Upper lobe of left lung (tissue), 6 donors: ENCODE data around the gene FHL3. TPM values are rescaled to one million over a fixed set of nuclear protein-coding genes. Genes with fewer than 3 reads are reported as not detected.

Source experiments
- ATAC-seq, 2 donors: fragments of 200-7000 bp; cut with Tn5 transposase; one replicate each; pipeline ENCODE4 v1.9.1; 2022; ENCODE audit warnings: mild to moderate bottlenecking in 2 of 2, moderate library complexity in 2 of 2; ENCODE audit not compliant: low FRiP score in 2 of 2
- DNase-seq, 2 donors: peaks; one replicate each; pipeline ENCODE4 v3.0.0-alpha.2; 2019 to 2020
- H3K27ac ChIP-seq, 4 donors: fragments of 200-600 bp; sonication (generic); one replicate each; pipeline ENCODE4 v1.5.1; 2016 to 2019
- H3K27me3 ChIP-seq, 4 donors: fragments of 200-600 bp; sonication (generic); one replicate each; pipeline ENCODE4 v1.5.1; 2017 to 2019
- H3K36me3 ChIP-seq, 4 donors: fragments of 200-600 bp; sonication (generic); one replicate each; pipeline ENCODE4 v1.5.1; 2016 to 2019
- H3K4me1 ChIP-seq, 4 donors: fragments of 200-600 bp; sonication (generic); one replicate each; pipeline ENCODE4 v1.5.1; 2018 to 2019
- H3K4me3 ChIP-seq, 4 donors: fragments of 200-600 bp; sonication (generic); one replicate each; pipeline ENCODE4 v1.5.1; 2017 to 2019; ENCODE audit warnings: mild to moderate bottlenecking in 2 of 4, moderate library complexity in 1 of 4
- H3K9me3 ChIP-seq, 4 donors: fragments of 200-600 bp; sonication (generic); one replicate each; pipeline ENCODE4 v1.5.1; 2018 to 2019
- EP300 ChIP-seq, 4 donors: sonication (generic); formaldehyde crosslinking; IDR thresholded peaks; one replicate each; pipeline ENCODE4 v1.5.1; 2017; ENCODE audit warnings: antibody characterized with exemption in 4 of 4, control low read depth in 2 of 4
- POLR2A ChIP-seq, 4 donors: fragments of 450-650 bp; IDR thresholded peaks; one replicate each; pipeline ENCODE4 v1.5.1; 2016 to 2017; ENCODE audit warnings: antibody characterized with exemption in 4 of 4, mild to moderate bottlenecking in 2 of 4
- POLR2AphosphoS5 ChIP-seq, 2 donors: sonication (generic); formaldehyde crosslinking; IDR thresholded peaks; one replicate each; pipeline ENCODE4 v1.5.1; 2017; ENCODE audit warnings: antibody characterized with exemption in 2 of 2
- WGBS, 2 donors: methylation state at CpG; one replicate each; pipeline ENCODE4 v1.1.5; 2017 to 2018; 5-methylcytosine and 5-hydroxymethylcytosine counted together
- total RNA-seq, 6 donors: library from RNA; depleted of rRNA in 4 of 6; stranded (reverse); fragments of >200 nt in 4 of 6; gene quantifications; one replicate each; pipeline versions ENCODE4 v1.1.0 to v1.2.1, GENCODE V29; 2016 to 2021
- TF ChIP-seq, protein P1 (sequence below), 6 experiments: fragments of 450-650 bp in 4 of 6; fragments of 200-600 bp in 2 of 6; sonication (generic) in 2 of 6; IDR thresholded peaks; one replicate each; pipeline ENCODE4 v1.5.1; 2016 to 2019; ENCODE audit warnings: antibody characterized with exemption in 6 of 6
- donor health status: DM: no; HTN: no; CAD: no; lungs with moderate emphysema.
- donor health status: DM: no; HTN: yes; CAD: no; lungs with severe emphysema.

Gene FHL3
- total RNA-seq, 6 donors from 2014 or later: 9.5 to 25.8 (median 18.6) TPM

DNA sequence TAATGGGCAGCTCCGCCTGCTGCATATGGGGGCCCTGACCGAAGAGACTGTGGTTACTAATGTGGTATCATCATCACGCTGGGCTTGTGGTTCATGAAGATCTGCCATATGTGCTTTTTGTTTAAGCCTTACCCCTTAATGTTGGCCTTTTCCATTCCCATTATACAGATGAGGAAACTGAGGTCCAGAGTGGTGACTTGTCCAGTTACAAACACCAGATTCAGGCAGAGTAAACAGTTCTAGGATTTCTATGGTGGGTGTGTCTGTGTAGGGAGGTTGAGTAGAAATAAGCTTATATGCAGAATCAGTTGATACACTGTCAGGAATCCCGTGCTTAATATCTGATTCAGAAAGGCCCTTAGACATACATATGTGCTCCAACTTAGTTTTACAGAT is 7.9 kb upstream of the FHL3 start:
- TF ChIP-seq POLR2A (IDR thresholded peaks at IDR 0.05): no peak
- no peak for TF ChIP-seq POLR2AphosphoS5 (IDR thresholded peaks at IDR 0.05)
- no peak for TF ChIP-seq EP300 (IDR thresholded peaks at IDR 0.05)
- TF ChIP-seq, protein P1, sequence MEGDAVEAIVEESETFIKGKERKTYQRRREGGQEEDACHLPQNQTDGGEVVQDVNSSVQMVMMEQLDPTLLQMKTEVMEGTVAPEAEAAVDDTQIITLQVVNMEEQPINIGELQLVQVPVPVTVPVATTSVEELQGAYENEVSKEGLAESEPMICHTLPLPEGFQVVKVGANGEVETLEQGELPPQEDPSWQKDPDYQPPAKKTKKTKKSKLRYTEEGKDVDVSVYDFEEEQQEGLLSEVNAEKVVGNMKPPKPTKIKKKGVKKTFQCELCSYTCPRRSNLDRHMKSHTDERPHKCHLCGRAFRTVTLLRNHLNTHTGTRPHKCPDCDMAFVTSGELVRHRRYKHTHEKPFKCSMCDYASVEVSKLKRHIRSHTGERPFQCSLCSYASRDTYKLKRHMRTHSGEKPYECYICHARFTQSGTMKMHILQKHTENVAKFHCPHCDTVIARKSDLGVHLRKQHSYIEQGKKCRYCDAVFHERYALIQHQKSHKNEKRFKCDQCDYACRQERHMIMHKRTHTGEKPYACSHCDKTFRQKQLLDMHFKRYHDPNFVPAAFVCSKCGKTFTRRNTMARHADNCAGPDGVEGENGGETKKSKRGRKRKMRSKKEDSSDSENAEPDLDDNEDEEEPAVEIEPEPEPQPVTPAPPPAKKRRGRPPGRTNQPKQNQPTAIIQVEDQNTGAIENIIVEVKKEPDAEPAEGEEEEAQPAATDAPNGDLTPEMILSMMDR (IDR thresholded peaks at IDR 0.05): no peak
- Histone ChIP-seq H3K4me1 (peaks cover 30 to 38% (median 32%) of the 10 kb centered on the region in 4 donors), H3K27me3 (no peaks in the 10 kb centered on the region), H3K9me3 (no peaks in the 10 kb centered on the region), H3K36me3 (peaks cover 0 to 25% (median 16%) of the 10 kb centered on the region in 4 donors), H3K27ac (peak overlapping the region; percentile 91 to 97 (median 92)), H3K4me3 (peak overlapping the region; percentile 54 to 83 (median 67))
- ATAC-seq (no peak), DNase-seq (no peak)
- 19 to 20% methylated on average over 4 of the region's 4 CpGs for whole genome bisulfite sequencing, 2 donors

GRCh38 chr1:38012363-38013226 is 7.3 kb upstream of the FHL3 start, which contains the start of gene UTP11:
Gene UTP11 (plus strand): TSS chr1:38012734. CDS start chr1:38012803, 69 bp downstream.
- H3K36me3 ChIP-seq: peaks cover 0 to 19% (median 10%) of the 10 kb centered on the region in 4 donors
- H3K9me3 ChIP-seq: no peaks in the 10 kb centered on the region
- 3% methylated on average over 22 to 33 of the region's 49 CpGs for WGBS, 2 donors
- H3K27ac ChIP-seq: peak within 1 kb of the TSS; percentile 91 to 97 (median 92)
- ATAC-seq: peak; percentile 99
- H3K27me3 ChIP-seq: no peaks in the 10 kb centered on the region
- peak within 1 kb of the TSS; percentile 54 to 83 (median 67) for H3K4me3 ChIP-seq
- peak; percentile 94 to 95 for DNase-seq
- TF ChIP-seq, protein P1 (IDR thresholded peaks at IDR 0.05): no peak
- TF ChIP-seq POLR2AphosphoS5 (IDR thresholded peaks at IDR 0.05): peak; percentile 84 to 90
- TF ChIP-seq EP300 (IDR thresholded peaks at IDR 0.05): peak in 1 of 4 donors; percentile 46
- peak in 3 of 4 donors; percentile 31 to 84 (median 77) for TF ChIP-seq POLR2A (IDR thresholded peaks at IDR 0.05)
- peaks cover 30 to 38% (median 32%) of the 10 kb centered on the region in 4 donors for H3K4me1 ChIP-seq

DNA sequence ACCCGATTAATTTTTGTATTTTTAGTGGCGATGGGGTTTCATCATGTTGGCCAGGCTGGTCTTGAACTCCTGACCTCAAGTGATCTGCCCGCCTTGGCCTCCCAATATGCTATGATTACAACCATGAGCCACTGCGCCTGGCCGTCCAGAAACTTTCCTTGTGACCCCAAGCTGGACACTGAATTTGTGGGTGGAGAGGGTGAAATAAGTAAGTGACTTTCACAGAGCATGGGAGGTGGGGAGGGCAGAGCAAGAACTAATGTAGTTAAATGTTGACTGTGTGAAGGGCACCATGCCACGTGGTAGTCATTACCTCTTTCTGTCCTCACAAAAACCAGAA is 4.5 kb upstream of the FHL3 start:
- peaks cover 20 to 30% (median 25%) of the 10 kb centered on the region in 4 donors for H3K4me1 ChIP-seq
- no peaks in the 10 kb centered on the region for H3K9me3 ChIP-seq
- 71 to 94% methylated on average over 6 of the region's 6 CpGs for WGBS, 2 donors
- H3K27me3 ChIP-seq: no peaks in the 10 kb centered on the region
- DNase-seq: no peak
- no peaks in the 10 kb centered on the region for H3K36me3 ChIP-seq
- TF ChIP-seq, protein P1 (IDR thresholded peaks at IDR 0.05): no peak
- TF ChIP-seq POLR2A (IDR thresholded peaks at IDR 0.05) (no peak), POLR2AphosphoS5 (IDR thresholded peaks at IDR 0.05) (no peak), EP300 (IDR thresholded peaks at IDR 0.05) (no peak)
- no peak overlapping the region for H3K4me3 ChIP-seq
- ATAC-seq: no peak
- H3K27ac ChIP-seq: peak overlapping the region in 1 of 4 donors; percentile 23

DNA sequence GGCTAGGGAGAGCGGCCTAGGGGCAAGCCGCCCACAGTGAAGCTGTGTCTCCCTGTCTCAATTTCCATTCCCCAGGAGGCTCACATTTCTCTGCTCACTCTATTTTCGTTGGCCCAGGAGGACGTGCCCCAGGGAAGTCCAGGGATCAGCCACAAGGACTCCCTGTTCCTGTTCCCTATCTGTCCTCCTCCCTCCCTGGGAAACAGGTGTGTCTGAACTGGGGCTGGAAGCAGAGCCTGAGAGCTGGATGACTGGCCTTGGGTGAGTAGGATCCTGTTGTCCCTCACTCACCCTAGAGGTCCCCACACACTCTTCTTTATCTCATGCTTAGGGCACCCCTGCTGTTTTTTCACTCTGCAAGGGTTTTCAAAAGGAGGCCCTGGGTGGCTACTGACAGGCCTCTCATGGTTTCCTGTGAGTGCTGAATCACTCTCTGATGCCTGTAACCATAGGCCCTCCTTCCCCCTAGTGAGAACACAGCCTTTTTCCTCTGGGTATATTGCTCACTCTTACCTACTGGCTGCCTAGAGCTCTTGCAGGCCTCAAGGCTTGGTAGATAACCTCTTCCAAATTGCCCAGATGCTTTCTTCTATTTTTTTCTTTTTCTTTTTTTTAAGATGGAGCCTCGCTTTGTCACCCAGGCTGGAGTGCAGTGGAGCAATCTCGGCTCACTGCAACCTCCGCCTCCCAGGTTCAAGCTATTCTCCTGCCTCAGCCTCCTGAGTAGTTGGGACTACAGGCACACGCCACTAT is 4.0 kb upstream of the FHL3 start:
- Histone ChIP-seq H3K27ac (peak overlapping the region in 3 of 4 donors; percentile 30 to 32 (median 30)), H3K4me1 (peaks cover 16 to 30% (median 24%) of the 10 kb centered on the region in 4 donors), H3K36me3 (no peaks in the 10 kb centered on the region), H3K27me3 (no peaks in the 10 kb centered on the region), H3K9me3 (no peaks in the 10 kb centered on the region), H3K4me3 (no peak overlapping the region)
- DNase-seq (no peak), ATAC-seq (no peak)
- WGBS, 2 donors: 75 to 80% methylated on average over 8 of the region's 8 CpGs
- TF ChIP-seq EP300 (IDR thresholded peaks at IDR 0.05) (no peak), POLR2A (IDR thresholded peaks at IDR 0.05) (no peak), POLR2AphosphoS5 (IDR thresholded peaks at IDR 0.05) (no peak)
- TF ChIP-seq, protein P1 (IDR thresholded peaks at IDR 0.05): no peak
